Memory B cell (primary cell): Measurements from ENCODE around the gene SYCP2L.

Experiments
- ATAC-seq: fragments of 150-1000 bp; cut with Tn5 transposase; 2 replicates; pipeline ENCODE4 v1.10.0; 2021; ENCODE audit warnings: low read depth, mild to moderate bottlenecking, moderate library complexity
- DNase-seq, 2 donors: peaks; one replicate each; pipeline ENCODE4 v3.0.0; 2022; ENCODE audit warnings: low spot score in 2 of 2
- H3K27ac Mint-ChIP-seq: one replicate; pipeline ENCODE4 v1.8.0; 2022; ENCODE audit warnings: mild to moderate bottlenecking, moderate library complexity, mixed read lengths
- H3K27me3 Mint-ChIP-seq: one replicate; pipeline ENCODE4 v1.8.0; 2022; ENCODE audit warnings: mixed read lengths
- H3K36me3 Mint-ChIP-seq: one replicate; pipeline ENCODE4 v1.8.0; 2022; ENCODE audit warnings: mild to moderate bottlenecking, mixed read lengths
- H3K4me1 Mint-ChIP-seq: one replicate; pipeline ENCODE4 v1.8.0; 2022; ENCODE audit warnings: mixed read lengths
- H3K4me3 Mint-ChIP-seq: one replicate; pipeline ENCODE4 v1.8.0; 2022; ENCODE audit warnings: mild to moderate bottlenecking, moderate library complexity, mixed read lengths
- H3K9me3 Mint-ChIP-seq: one replicate; pipeline ENCODE4 v1.8.0; 2022; ENCODE audit warnings: mixed read lengths

Gene SYCP2L

GRCh38 chr6:11012295-11012754 lies 125.5 kb downstream of the SYCP2L start:
- DNase-seq (no peak), ATAC-seq (no peak)
- no peaks in the 10 kb centered on the region for H3K36me3 Mint-ChIP-seq
- H3K9me3 Mint-ChIP-seq: no peaks in the 10 kb centered on the region
- no peaks in the 10 kb centered on the region for H3K4me1 Mint-ChIP-seq
- peaks cover 21% of the 10 kb centered on the region for H3K27me3 Mint-ChIP-seq
- no peak overlapping the region for H3K27ac Mint-ChIP-seq
- H3K4me3 Mint-ChIP-seq: no peak overlapping the region

DNA sequence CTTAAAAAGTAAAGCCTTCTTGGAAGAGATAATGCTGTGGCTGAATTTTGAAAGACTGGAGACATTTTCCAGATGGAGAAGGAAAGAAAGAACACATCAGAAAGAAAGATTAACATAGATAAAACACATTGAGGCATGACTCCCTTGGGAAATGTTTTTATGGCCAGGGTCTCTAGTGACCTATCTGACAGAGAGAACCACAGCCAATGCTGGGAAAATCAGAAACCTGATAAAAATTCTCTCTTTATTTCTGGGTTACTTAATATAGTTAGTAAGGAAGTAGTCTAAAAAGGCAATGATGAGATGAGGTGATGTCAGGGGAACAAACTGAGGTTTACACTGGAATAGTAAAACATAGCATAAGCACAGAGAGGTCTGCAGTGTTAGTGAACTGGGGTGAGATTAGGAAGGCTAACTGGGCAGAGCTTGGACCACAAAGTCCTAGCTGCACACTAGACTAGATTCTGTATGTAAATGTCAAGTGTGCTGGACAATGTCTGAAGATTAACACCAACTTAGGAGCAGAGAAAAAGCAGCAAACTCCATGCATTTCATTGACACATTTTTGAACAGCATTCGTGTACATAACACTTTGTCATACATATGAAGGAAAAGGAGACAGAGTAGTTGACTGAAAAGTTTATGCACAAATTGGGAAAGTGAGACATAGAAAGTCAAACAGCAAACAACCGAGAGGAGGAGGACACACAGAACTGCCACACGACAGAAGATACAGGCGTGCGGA lies 126.3 kb downstream of the SYCP2L start:
- DNase-seq (no peak), ATAC-seq (no peak)
- Mint-ChIP-seq H3K36me3 (no peaks in the 10 kb centered on the region), H3K9me3 (no peaks in the 10 kb centered on the region), H3K4me3 (no peak overlapping the region), H3K27me3 (peaks cover 20% of the 10 kb centered on the region), H3K4me1 (no peaks in the 10 kb centered on the region), H3K27ac (no peak overlapping the region)

- ATAC-seq: no peak
- H3K4me3 Mint-ChIP-seq: no peak overlapping the region
- no peak overlapping the region for H3K27ac Mint-ChIP-seq
- H3K9me3 Mint-ChIP-seq: no peaks in the 10 kb centered on the region
- H3K27me3 Mint-ChIP-seq: peaks cover 19% of the 10 kb centered on the region
- no peak for DNase-seq
- no peaks in the 10 kb centered on the region for H3K36me3 Mint-ChIP-seq
- H3K4me1 Mint-ChIP-seq: no peaks in the 10 kb centered on the region
These were observed 126.8 kb downstream of the SYCP2L start for GRCh38 chr6:11013721-11014070.

GRCh38 chr6:11015102-11015501 lies 128.2 kb downstream of the SYCP2L start:
- DNase-seq (no peak), ATAC-seq (no peak)
- Mint-ChIP-seq H3K27ac (no peak overlapping the region), H3K9me3 (no peaks in the 10 kb centered on the region), H3K27me3 (peaks cover 14% of the 10 kb centered on the region), H3K36me3 (no peaks in the 10 kb centered on the region), H3K4me3 (no peak overlapping the region), H3K4me1 (no peaks in the 10 kb centered on the region)

- Mint-ChIP-seq H3K27ac (no peak overlapping the region), H3K27me3 (peaks cover 16% of the 10 kb centered on the region), H3K9me3 (no peaks in the 10 kb centered on the region), H3K4me3 (no peak overlapping the region), H3K36me3 (no peaks in the 10 kb centered on the region), H3K4me1 (no peaks in the 10 kb centered on the region)
- ATAC-seq: no peak
- no peak for DNase-seq
These were observed 129.6 kb downstream of the SYCP2L start for GRCh38 chr6:11016452-11016851.

- ATAC-seq: no peak
- Mint-ChIP-seq H3K9me3 (no peaks in the 10 kb centered on the region), H3K4me3 (no peak overlapping the region), H3K27me3 (peaks cover 17% of the 10 kb centered on the region), H3K36me3 (no peaks in the 10 kb centered on the region), H3K27ac (no peak overlapping the region), H3K4me1 (no peaks in the 10 kb centered on the region)
- DNase-seq: no peak
These were observed 130.2 kb downstream of the SYCP2L start for GRCh38 chr6:11017090-11017489.

DNA sequence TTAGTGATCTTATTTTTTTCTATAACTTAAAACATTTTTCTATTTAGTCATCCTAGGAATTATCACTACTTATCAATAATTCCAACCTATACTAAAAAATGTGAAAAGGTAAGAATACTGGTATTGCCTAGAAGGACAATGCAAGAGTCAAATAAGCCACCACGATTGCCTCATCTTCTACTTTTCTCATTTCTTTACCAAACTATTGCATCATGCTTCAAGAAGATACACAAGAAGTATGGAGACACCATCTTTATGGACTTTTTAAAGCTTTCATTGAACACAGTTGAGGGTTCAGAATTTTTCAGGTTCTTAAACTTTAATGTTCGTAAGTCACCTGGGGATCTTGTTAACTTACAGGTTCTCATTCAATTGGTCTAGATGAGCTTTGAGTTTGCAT lies 131.4 kb downstream of the SYCP2L start:
- no peak for DNase-seq
- Mint-ChIP-seq H3K9me3 (no peaks in the 10 kb centered on the region), H3K27ac (no peak overlapping the region), H3K4me3 (no peak overlapping the region), H3K4me1 (no peaks in the 10 kb centered on the region), H3K36me3 (no peaks in the 10 kb centered on the region), H3K27me3 (peaks cover 18% of the 10 kb centered on the region)
- ATAC-seq: no peak

DNA sequence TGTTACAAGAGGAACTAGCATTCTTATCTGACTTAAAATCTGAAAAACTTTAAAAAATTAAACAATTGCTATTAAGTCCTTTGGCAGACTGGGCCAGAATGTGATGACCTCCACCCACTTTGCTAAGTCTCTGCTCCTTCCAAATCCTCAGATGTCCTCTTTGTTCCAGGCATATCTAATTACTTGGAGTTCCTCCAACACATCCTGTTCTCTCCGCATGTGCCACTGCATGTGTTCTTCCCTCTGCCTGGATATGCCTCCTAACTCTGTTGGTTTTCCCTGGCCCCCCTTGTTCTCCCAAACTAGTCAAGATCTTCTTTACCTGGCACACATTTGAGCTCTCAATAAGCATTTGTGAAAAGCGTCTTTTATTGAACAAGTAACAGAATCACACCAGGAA lies 134.2 kb downstream of the SYCP2L start:
- Mint-ChIP-seq H3K27ac (no peak overlapping the region), H3K27me3 (peaks cover 12% of the 10 kb centered on the region), H3K9me3 (no peaks in the 10 kb centered on the region), H3K4me1 (peaks cover 3% of the 10 kb centered on the region), H3K4me3 (no peak overlapping the region), H3K36me3 (no peaks in the 10 kb centered on the region)
- DNase-seq (no peak), ATAC-seq (no peak)

DNA sequence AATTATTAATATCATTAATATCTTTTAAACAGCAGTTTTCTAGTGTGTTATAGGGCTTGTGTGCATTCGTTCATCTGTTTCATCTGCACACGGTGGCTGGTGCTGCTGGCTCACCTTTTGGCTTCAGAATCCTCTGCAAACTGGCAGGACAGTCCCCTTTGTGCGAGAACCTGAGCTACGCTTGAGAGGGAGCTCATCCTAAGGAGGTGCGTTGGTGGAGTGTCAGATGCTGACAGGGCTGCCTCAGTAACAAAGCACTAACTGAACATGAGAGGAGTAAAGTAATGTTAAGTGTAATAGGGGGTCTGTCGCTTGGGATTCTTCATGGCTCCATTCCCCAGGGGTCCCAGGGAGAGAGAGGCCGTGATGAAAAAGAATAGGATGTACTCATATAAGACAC lies 134.9 kb downstream of the SYCP2L start:
- peaks cover 9% of the 10 kb centered on the region for H3K4me1 Mint-ChIP-seq
- H3K4me3 Mint-ChIP-seq: no peak overlapping the region
- no peaks in the 10 kb centered on the region for H3K9me3 Mint-ChIP-seq
- no peak for DNase-seq
- H3K36me3 Mint-ChIP-seq: no peaks in the 10 kb centered on the region
- H3K27me3 Mint-ChIP-seq: peaks cover 12% of the 10 kb centered on the region
- ATAC-seq: no peak
- no peak overlapping the region for H3K27ac Mint-ChIP-seq

DNA sequence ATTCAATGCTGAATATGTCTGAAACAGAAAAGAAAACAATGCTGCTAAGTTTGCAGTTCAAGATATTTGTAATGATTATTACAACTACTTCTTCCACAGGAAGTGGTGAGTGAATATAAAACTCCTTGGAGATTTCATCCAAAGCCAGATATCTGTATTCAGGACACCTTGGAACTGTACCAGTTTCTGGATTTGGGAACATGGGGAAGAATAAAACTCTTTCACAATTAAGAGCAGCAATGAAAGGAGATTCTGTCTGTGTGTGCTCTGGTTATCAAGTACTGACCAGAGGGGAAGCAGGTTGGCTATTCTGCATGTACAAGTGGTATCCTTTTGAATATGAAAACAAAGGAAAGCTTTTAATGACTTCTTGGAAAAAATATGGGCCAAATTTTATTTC lies 136.2 kb downstream of the SYCP2L start:
- DNase-seq (no peak), ATAC-seq (no peak)
- no peaks in the 10 kb centered on the region for H3K36me3 Mint-ChIP-seq
- H3K4me3 Mint-ChIP-seq: no peak overlapping the region
- H3K27me3 Mint-ChIP-seq: peaks cover 19% of the 10 kb centered on the region
- H3K9me3 Mint-ChIP-seq: no peaks in the 10 kb centered on the region
- H3K27ac Mint-ChIP-seq: no peak overlapping the region
- peaks cover 9% of the 10 kb centered on the region for H3K4me1 Mint-ChIP-seq
